CD4-positive, alpha-beta T cell treated with Interleukin-6 for 4 hours (primary cell): Measurements from ENCODE around the gene KBTBD2.
A peak's percentile ranks its signal among the peaks of the same experiment; 100 is the strongest.
"Not testable (repeated sequence)": the region's sequence is repeated elsewhere in the genome, so short reads cannot be mapped to it uniquely, and the experiment has no call there.

Experiments
- DNase-seq: peaks from one replicate; pipeline ENCODE4 v3.0.0-alpha.2; 2020; ENCODE audit warnings: mixed read lengths

KBTBD2 gene

DNA sequence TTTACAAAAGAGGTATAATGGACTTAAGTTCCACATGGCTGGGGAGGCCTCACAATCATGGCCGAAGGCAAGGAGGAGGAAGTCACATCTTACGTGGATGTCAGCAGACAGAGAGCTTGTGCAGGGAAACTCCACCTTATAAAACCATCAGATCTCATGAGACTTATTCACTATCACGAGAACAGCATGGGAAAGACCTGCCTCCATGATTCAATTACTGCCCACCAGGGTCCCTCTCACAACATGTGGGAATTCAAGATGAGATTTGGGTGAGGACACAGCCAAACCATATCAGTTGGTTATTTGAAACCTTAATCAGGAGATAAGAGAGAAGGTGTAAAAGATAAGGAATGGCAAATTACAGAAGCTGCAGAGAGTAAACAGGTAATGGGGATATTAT lies 40.9 kb downstream of the KBTBD2 start:
- not testable (repeated sequence) for DNase-seq

DNA sequence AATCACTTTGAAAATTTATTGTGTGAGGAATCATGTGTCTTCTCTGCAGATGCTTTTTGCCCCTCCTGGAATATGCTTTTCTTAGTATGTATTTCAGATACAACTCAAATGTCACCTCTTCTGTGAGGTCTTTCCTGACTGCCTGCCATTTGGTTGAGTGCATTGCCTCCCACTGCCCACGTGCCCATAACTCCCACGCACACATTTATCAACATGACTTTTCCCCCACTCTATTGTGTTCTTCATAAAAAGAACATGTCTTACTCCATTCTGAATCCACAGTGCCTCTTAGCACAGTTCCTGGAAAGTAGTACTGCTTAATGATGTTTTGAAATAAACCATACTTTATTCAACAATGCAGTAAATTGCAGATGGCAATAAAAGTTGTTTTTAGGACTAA lies 42.9 kb downstream of the KBTBD2 start:
- not testable (repeated sequence) for DNase-seq

DNA sequence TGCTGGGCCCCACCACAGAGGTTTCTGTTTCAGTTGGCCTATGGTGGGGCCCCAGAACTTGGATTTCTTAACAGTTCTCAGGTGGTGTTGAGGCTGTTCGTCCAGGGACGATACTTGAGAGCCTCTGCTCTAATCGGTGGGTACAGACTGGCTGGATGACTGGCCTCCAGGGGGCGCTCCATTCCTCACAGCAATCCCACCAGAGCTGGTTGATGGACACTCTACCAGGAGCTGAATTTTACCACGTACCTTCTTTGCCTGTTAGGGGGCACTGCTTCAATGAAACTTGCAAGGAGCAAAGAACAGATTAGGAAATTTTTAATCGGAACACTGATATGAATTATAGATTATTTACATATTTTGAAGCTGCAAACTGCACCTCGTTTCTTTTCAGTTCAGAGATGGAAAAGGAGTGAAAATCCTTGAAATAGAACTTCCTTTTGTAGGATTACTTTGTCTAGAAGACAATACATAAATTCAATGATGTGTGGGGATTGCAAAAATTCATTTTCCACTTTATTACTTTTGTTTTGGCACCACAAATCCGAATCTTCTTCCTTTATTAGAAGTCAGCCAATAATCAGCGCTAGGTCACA lies 44.8 kb downstream of the KBTBD2 start:
- peak; percentile 97 for DNase-seq

DNA sequence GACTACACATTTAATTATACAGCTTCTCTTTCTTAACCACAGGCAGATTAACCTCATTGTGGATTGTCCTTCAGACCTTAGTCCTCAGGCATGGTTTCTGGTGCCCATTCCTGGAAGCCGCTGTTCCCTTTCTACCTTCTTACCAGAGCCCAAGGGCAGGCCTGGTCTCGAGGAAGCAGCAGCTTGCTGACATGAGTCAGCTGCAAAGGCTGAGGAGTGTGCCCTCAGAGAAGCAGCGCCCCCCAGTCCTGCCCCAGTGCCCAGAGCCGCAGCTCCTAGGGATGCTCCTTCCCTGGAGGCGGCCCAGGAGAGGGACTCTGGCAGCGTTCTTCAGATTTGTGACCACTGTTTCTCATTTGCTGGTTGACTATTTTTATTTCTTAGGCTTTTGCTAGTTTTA lies 46.8 kb downstream of the KBTBD2 start:
- DNase-seq, result not testable (repeated sequence)

DNA sequence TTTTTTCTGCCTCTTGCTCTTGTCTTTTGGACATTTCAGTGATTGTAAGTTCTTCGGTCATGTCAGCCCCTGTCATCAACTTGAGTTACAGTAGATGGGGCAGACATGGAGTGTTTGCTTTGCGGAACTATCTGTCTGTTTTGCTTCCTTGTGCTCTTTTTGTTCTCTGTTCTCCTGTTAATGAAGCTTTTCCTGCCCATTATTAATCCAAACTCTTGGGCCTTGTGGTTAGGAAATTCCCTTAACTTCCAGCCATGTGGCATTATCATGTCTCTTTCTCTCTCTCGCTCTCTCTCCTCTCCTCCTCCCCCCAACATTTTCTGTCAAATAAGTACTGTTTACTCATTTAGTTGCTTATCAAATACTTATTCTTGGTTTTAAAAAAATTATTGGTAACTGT lies 47.8 kb downstream of the KBTBD2 start:
- DNase-seq, result not testable (repeated sequence)

DNA sequence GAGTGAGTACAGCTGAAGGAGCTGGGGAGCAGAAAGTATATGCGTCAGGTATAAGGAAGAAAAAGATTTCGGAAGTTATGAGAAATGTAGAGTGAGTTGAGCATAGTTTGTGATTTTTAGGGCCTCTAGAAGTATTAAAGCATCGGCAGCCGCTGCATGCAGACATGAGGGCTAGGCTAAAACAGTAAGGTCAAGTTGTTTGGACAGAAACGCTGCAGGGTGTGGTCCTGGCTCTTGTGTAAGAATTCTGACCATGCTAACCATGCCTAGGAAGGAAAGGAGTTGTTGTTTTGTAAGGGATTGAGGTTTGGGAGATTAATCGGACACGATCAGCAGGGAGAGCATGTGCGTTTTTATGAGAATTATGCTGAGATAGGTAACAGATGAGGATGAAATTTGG lies 51.7 kb downstream of the KBTBD2 start:
- DNase-seq, result not testable (repeated sequence)

DNA sequence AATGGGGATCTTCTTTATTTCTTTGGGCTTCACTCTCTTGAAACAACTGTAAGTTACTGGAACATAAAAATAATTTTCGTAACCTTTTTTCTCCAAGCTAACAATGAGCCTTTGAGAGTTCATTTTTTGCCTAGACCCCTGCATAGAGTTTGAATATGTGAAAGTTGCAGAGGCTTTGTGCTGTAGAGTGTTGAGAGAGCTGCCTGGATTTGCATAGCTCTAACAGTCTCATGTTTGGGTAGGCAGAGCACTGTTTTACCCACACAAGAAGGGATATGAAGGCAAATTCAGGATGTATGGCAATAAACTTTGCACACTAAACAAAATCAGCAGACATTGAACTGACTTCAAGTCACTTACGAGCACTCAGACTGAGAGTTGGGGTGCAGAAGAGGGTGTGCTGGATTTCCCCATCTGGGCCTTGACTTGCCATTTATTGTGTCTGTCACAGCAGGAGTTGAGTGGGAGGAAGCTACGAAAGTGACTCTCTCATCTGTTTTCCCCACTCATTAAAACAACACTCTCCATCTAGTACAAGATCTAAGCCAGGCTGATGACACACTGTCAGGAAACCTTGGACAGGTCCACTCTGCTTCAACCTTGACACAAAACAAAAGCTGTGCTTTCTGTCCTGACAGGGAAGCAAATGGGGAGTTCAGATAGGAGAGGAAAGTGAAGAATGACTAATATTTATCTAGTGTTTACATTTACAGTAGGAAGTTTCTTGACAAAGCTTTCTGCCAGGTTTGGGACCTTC lies 62.4 kb downstream of the KBTBD2 start:
- not testable (repeated sequence) for DNase-seq
